NCI-H526 (cell line): ENCODE results near the gene ZBTB3.
"Not testable (repeated sequence)": the region's sequence is repeated elsewhere in the genome, so short reads cannot be mapped to it uniquely, and the experiment has no call there.

Experiments
- DNase-seq, 2 experiments: peaks; one replicate each; lab custom pipeline; 2025; lab: John Stamatoyannopoulos, UW

Gene ZBTB3

DNA sequence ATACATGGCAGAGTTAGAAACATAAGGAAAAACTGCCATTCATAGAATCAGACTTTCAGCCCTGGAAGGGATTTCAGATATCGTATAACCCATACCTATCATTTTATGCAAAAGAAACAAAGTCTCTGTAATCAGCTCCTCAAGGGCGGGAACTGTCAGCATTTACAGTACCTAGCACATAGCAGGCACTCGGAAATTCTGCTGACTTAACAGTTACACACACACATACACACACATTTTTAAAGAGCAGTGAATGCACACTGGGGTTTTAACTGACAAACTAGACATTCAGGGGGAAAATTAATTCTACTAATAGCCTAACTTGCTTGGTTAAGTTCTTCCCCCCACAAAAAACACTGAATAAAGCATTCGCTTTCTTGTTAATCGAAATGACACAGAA, 37.8 kb downstream of the ZBTB3 start:
- no peak for DNase-seq

GRCh38 chr11:62715150-62716130, 38.5 kb downstream of the ZBTB3 start:
- no peak for DNase-seq

GRCh38 chr11:62713343-62713742, 40.6 kb downstream of the ZBTB3 start:
- no peak for DNase-seq

DNA sequence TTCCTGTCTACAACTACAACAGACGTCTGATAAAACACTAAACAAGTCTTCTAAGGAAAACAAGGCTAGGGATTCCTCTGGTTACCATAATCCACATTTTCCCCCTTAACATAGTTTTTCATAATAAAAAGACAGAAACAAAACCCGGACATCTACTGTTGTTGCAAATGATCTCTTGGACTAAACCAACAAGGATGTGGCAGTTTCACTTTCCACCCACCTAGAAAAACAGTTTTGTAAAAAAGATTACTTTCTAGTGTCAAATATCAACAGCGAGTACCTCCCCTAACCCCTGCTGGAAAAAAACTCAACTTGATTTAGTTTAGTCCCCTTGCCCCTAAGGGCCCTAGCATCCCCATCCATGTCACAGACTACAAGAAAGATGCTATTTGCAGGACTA, 41.1 kb downstream of the ZBTB3 start:
- no peak for DNase-seq

GRCh38 chr11:62712276-62712812, 41.6 kb downstream of the ZBTB3 start:
- no peak for DNase-seq

DNA sequence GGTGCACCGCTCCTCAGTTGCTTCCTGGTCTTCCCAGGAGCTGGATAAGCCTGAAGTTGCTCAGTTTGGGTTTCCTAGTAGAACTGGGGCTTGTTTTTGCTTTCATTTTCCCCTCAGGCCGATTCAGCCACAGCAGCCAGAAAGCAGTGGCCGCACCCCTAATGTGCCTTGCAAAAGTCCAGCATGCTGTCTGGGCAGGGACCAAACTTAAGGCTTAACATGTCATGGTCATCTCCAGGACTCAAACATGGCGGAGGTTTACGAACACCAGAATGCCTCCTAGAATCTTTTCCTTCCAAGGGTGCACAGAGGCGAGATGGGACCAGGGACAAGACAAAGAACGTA, 44.0 kb downstream of the ZBTB3 start:
- DNase-seq: no peak

- DNase-seq: peak; percentile 98 to 99
Observed at GRCh38 chr11:62709247-62710000, 44.5 kb downstream of the ZBTB3 start.

DNA sequence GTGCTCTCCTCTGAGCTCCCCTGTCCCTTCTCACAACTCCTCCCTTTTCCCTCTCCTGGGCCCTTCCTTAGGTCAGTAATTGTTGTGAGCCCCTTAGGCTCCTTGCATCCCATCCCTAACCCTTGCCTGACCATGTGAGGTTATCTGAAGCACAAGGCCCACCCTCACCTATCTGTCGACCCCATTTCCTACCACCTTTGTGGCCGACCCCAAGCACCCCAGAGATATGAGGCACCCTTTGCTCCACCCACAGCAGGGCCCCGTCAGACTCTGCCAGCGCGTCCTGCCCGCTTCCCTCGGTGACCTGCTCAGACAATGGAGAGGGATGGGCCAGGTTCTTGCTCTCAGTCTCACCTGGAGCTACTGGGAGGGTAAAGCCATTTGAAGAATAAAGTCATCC, 45.2 kb downstream of the ZBTB3 start:
- peak in 1 of 2 experiments; percentile 62 for DNase-seq

- peak in 1 of 2 experiments; percentile 41 for DNase-seq
Observed at GRCh38 chr11:62708392-62708791, 45.6 kb downstream of the ZBTB3 start.

DNA sequence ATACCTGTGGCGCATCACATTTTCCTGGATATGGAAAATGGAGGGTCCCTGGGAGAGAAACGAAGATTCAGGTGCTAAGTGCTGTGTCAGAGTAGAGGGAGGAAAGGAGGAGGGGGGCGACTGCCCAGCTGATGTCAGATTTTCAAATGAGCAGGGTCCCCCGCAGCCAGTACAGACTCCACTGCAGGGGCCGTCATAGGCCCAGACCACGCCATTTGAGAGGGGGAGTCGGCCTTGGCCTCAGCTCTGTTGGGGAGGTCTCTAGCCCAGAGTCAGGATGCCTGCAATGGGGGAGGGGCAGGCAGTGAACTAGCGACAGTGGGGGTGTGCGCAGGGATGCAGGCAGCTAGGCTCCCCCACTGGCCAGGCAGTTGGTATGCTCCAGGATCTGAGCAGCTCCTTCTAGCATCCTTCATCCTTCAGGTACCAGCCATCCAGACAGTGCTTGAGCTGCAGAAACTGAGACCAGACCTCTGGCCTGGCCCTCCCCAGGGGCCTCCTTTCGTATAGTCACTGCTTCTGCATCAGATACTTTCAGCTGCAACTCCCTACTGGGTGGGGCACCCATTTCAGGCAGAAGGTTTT, 46.6 kb downstream of the ZBTB3 start, which contains the start of the genes BSCL2 and GNG3:
TSS of gene BSCL2 (minus strand) at position 148 of the 585 bp plus-strand sequence. CDS start 229 bp downstream, outside the sequence.
TSS of gene GNG3 (plus strand) at position 400 of the 585 bp plus-strand sequence. CDS start 620 bp downstream, outside the sequence.
- peak in 1 of 2 experiments; percentile 56 for DNase-seq

- DNase-seq: no peak
Observed at GRCh38 chr11:62706850-62707247, 47.1 kb downstream of the ZBTB3 start.

- peak; percentile 95 to 99 for DNase-seq
Observed at GRCh38 chr11:62705880-62706849, 47.8 kb downstream of the ZBTB3 start.

GRCh38 chr11:62705413-62705812, 48.5 kb downstream of the ZBTB3 start:
- peak; percentile 44 to 65 for DNase-seq

DNA sequence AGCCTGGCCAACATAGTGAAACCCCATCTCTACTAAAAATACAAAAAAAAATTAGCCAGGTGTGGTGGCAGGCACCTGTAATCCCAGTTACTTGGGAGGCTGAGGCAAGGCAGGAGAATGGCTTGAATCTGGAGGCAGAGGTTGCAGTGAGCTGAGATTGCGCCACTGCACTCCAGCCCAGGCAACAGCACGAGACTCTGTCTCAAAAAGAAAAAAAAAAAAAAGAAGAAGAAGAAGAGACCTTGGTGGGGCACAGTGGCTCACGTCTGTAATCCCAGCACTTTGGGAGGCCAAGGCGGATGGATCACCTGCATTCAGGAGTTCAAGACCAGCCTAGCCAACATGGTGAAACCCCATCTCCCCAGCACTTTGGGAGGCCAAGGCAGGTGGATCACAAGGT, 50.0 kb downstream of the ZBTB3 start:
- not testable (repeated sequence) for DNase-seq

- DNase-seq: no peak
Observed at GRCh38 chr11:62702246-62702645, 51.7 kb downstream of the ZBTB3 start.
